DMS 273 (cell line): Measurements from ENCODE around the gene NRCAM.

ENCODE experiments used
- DNase-seq: peaks from one replicate; lab custom pipeline; 2025; ENCODE audit not compliant: unreplicated experiment; lab: John Stamatoyannopoulos, UW

The NRCAM gene

GRCh38 chr7:108252177-108252576, 204.1 kb downstream of the NRCAM start:
- DNase-seq = no peak

- DNase-seq = no peak
These were observed 204.5 kb downstream of the NRCAM start for GRCh38 chr7:108251700-108252099.

- DNase-seq = no peak
These were observed 206.8 kb downstream of the NRCAM start for GRCh38 chr7:108249453-108249852.

- no peak for DNase-seq
These were observed 207.4 kb downstream of the NRCAM start for GRCh38 chr7:108248821-108249220.

GRCh38 chr7:108248418-108248817, 207.8 kb downstream of the NRCAM start:
- DNase-seq = no peak

GRCh38 chr7:108247614-108248013, 208.6 kb downstream of the NRCAM start:
- DNase-seq = no peak

- DNase-seq = no peak
These were observed 209.9 kb downstream of the NRCAM start for GRCh38 chr7:108246227-108246837.

- DNase-seq = no peak
These were observed 210.6 kb downstream of the NRCAM start for GRCh38 chr7:108245523-108246226.

GRCh38 chr7:108244110-108244509, 212.1 kb downstream of the NRCAM start:
- no peak for DNase-seq

GRCh38 chr7:108239501-108240225, 216.6 kb downstream of the NRCAM start:
- no peak for DNase-seq

- DNase-seq = no peak
These were observed 219.4 kb downstream of the NRCAM start for GRCh38 chr7:108236681-108237415.

GRCh38 chr7:108235451-108236061, 220.7 kb downstream of the NRCAM start:
- no peak for DNase-seq

- no peak for DNase-seq
These were observed 221.2 kb downstream of the NRCAM start for GRCh38 chr7:108234971-108235450.

GRCh38 chr7:108234281-108234680, 222.0 kb downstream of the NRCAM start:
- no peak for DNase-seq

GRCh38 chr7:108232076-108232475, 224.2 kb downstream of the NRCAM start:
- DNase-seq = no peak

- no peak for DNase-seq
These were observed 225.0 kb downstream of the NRCAM start for GRCh38 chr7:108231221-108231620.

GRCh38 chr7:108227366-108227765, 228.9 kb downstream of the NRCAM start:
- DNase-seq = no peak

GRCh38 chr7:108226816-108227299, 229.4 kb downstream of the NRCAM start:
- no peak for DNase-seq

- no peak for DNase-seq
These were observed 230.6 kb downstream of the NRCAM start for GRCh38 chr7:108225531-108226181.

GRCh38 chr7:108224387-108224786, 231.8 kb downstream of the NRCAM start:
- DNase-seq = no peak
